ENCODE measurements around the gene KCNQ1.

- TF ChIP-seq CTCF (IDR thresholded peaks at IDR 0.05) (no peak), POLR2A (IDR thresholded peaks at IDR 0.05) (no peak)
These were observed 118.6 kb downstream of the KCNQ1 start for GRCh38 chr11:2563213-2564007.

Data from lower leg skin (tissue), 3 donors.